PC-9 (cell line): ENCODE measurements around the gene ARHGAP44. TPM values are rescaled to one million over a fixed set of nuclear protein-coding genes. Genes with fewer than 3 reads are reported as not detected.

Experiments
- Bru-seq: library from RNA; stranded (reverse); fragments of 400-500 nt; gene quantifications from one replicate; lab custom pipeline; 2021; lab: Mats Ljungman, UMichigan
- BruChase-seq, 2 experiments: library from RNA; stranded (reverse); fragments of 400-500 nt; gene quantifications; one replicate each; lab custom pipeline; 2021; lab: Mats Ljungman, UMichigan
- BruUV-seq: library from RNA; stranded (reverse); fragments of 400-500 nt; replicated peaks from 2 replicates; lab custom pipeline; 2021; lab: Mats Ljungman, UMichigan
- CTCF ChIA-PET: fragments of 300-600 bp; sonication (Branson Sonifier 250); formaldehyde crosslinking; loops from one replicate; lab custom pipeline; 2022; ENCODE audit warnings: antibody characterized with exemption; lab: Charles Lee
- POLR2A ChIA-PET: fragments of 300-600 bp; sonication (Branson Sonifier 250); formaldehyde crosslinking; loops from one replicate; lab custom pipeline; 2022; ENCODE audit warnings: antibody characterized with exemption; ENCODE audit not compliant: unreplicated experiment; lab: Charles Lee
- DNase-seq, 2 experiments: peaks; one replicate each; pipeline versions ENCODE4 v3.0.0 to v3.0.0-alpha.2; 2015 to 2022; ENCODE audit warnings: mixed read lengths in 1 of 2
- H2AFZ ChIP-seq: fragments of 200-600 bp; sonication (generic); 2 replicates; pipeline ENCODE4 v1.8.1; 2017; ENCODE audit warnings: antibody characterized with exemption
- H3F3A ChIP-seq: fragments of 200-600 bp; sonication (generic); 2 replicates; pipeline ENCODE4 v1.8.1; 2017; ENCODE audit warnings: antibody characterized with exemption, mild to moderate bottlenecking, low read depth; ENCODE audit not compliant: insufficient read depth
- H3K27ac ChIP-seq: fragments of 200-600 bp; sonication (generic); 2 replicates; pipeline ENCODE4 v1.6.1; 2016; ENCODE audit warnings: mixed run types
- H3K27me3 ChIP-seq: fragments of 200-600 bp; sonication (generic); 2 replicates; pipeline ENCODE4 v1.6.1; 2016; ENCODE audit warnings: low read depth, mixed run types; ENCODE audit not compliant: insufficient read depth
- H3K36me3 ChIP-seq: fragments of 200-600 bp; sonication (generic); 2 replicates; pipeline ENCODE4 v1.6.1; 2016; ENCODE audit warnings: low read depth, mixed run types
- H3K4me1 ChIP-seq: fragments of 200-600 bp; sonication (generic); replicated peaks from 2 replicates; pipeline ENCODE4 v1.6.1; 2016; ENCODE audit warnings: mixed run types; ENCODE audit not compliant: insufficient read depth
- H3K4me2 ChIP-seq: fragments of 200-600 bp; sonication (generic); 2 replicates; pipeline ENCODE4 v1.6.1; 2017; ENCODE audit warnings: mixed run types
- H3K4me3 ChIP-seq: fragments of 200-600 bp; sonication (generic); 2 replicates; pipeline ENCODE4 v1.6.1; 2016; ENCODE audit warnings: mixed run types
- H3K79me2 ChIP-seq: fragments of 200-600 bp; sonication (generic); 2 replicates; pipeline ENCODE4 v1.6.1; 2017; ENCODE audit warnings: low read depth, mixed run types
- H3K9me2 ChIP-seq: fragments of 200-600 bp; sonication (generic); 2 replicates; pipeline ENCODE4 v1.8.1; 2017; ENCODE audit warnings: mild to moderate bottlenecking; ENCODE audit not compliant: insufficient read depth
- H3K9me3 ChIP-seq: fragments of 200-600 bp; sonication (generic); 2 replicates; pipeline ENCODE4 v1.8.1; 2016; ENCODE audit warnings: low read depth; ENCODE audit not compliant: insufficient read depth
- H4K20me1 ChIP-seq: fragments of 200-600 bp; sonication (generic); 2 replicates; pipeline ENCODE4 v1.8.1; 2017; ENCODE audit not compliant: insufficient read depth
- CTCF ChIP-seq: fragments of 200-600 bp; sonication (generic); conservative IDR thresholded peaks from 2 replicates; pipeline ENCODE4 v1.6.1; 2017; ENCODE audit warnings: mixed run types, antibody characterized with exemption, mild to moderate bottlenecking, moderate library complexity
- EZH2 ChIP-seq: fragments of 200-600 bp; sonication (generic); IDR thresholded peaks from 2 replicates; pipeline ENCODE4 v1.8.0; 2017; ENCODE audit warnings: antibody characterized with exemption, low read depth
- intact Hi-C: fragments of 100-400 bp; cut with micrococcal nuclease; formaldehyde crosslinking; loops from one replicate; pipeline ENCODE4 v1.10.0; 2022; ENCODE audit not compliant: unreplicated experiment
- long read RNA-seq: library from polyadenylated mRNA; stranded (forward); transcript quantifications from one replicate; pipeline ENCODE4 v2.0.0, GENCODE V29; 2022
- total RNA-seq: library from RNA; stranded (reverse); gene quantifications from 2 replicates; pipeline ENCODE4 v1.2.3, GENCODE V29; 2021

ARHGAP44 gene
- total RNA-seq (not detected in 2 replicates), Bru-seq, nascent RNA (percentile 5 among the genes with signal in this experiment), BruChase-seq, experiment 1, labeled RNA remaining after a 2-hour chase (percentile 3 among the genes with signal in this experiment), BruChase-seq, experiment 2, labeled RNA remaining after a 6-hour chase (percentile 3 among the genes with signal in this experiment)
- long read RNA-seq, full-length matches to known transcripts = 3 of 3 reads
- long read RNA-seq, partial matches to known transcripts = 0 of 3 reads
- long read RNA-seq, other reads (novel, unspliced or antisense) = 0 of 3 reads

- Histone ChIP-seq H4K20me1 (no peaks in the 10 kb centered on the region), H3K79me2 (no peaks in the 10 kb centered on the region), H3K4me1 (no peaks in the 10 kb centered on the region), H2AFZ (no peak within 1 kb of the TSS), H3K27me3 (peaks cover 10% of the 10 kb centered on the region), H3K27ac (no peak within 1 kb of the TSS), H3K4me3 (no peak within 1 kb of the TSS), H3F3A (no peaks in the 10 kb centered on the region), H3K9me2 (no peaks in the 10 kb centered on the region), H3K36me3 (no peaks in the 10 kb centered on the region), H3K9me3 (no peaks in the 10 kb centered on the region), H3K4me2 (no peak within 1 kb of the TSS)
- no peak for DNase-seq
- ChIA-PET POLR2A (no interaction called here), CTCF (no interaction called here)
- intact Hi-C loops = no loop called here
- no TSS peak for BruUV-seq
- no peak for TF ChIP-seq EZH2
- no peak for TF ChIP-seq CTCF
Observed at GRCh38 chr17:12789481-12790248, at the start of gene ARHGAP44. ARHGAP44 (plus strand) TSS chr17:12789498; CDS start chr17:12789839, 341 bp downstream.

- Histone ChIP-seq H3K4me3 (no peak overlapping the region), H3K27ac (no peak overlapping the region), H4K20me1 (no peaks in the 10 kb centered on the region), H3K27me3 (peaks cover 35% of the 10 kb centered on the region), H3K4me1 (no peaks in the 10 kb centered on the region), H3K4me2 (no peak overlapping the region), H3F3A (no peaks in the 10 kb centered on the region), H3K9me3 (no peaks in the 10 kb centered on the region), H2AFZ (no peak overlapping the region), H3K79me2 (no peaks in the 10 kb centered on the region), H3K9me2 (no peaks in the 10 kb centered on the region), H3K36me3 (no peaks in the 10 kb centered on the region)
- no peak for TF ChIP-seq CTCF
- TF ChIP-seq EZH2 = no peak
- POLR2A ChIA-PET = no interaction called here
- no TSS peak for BruUV-seq
- intact Hi-C loops = no loop called here
- CTCF ChIA-PET = no interaction called here
- DNase-seq = no peak
Observed at GRCh38 chr17:12739500-12739899, 49.8 kb upstream of the ARHGAP44 start.

GRCh38 chr17:12743046-12743445 lies 46.3 kb upstream of the ARHGAP44 start:
- Histone ChIP-seq H3K36me3 (no peaks in the 10 kb centered on the region), H3K4me1 (no peaks in the 10 kb centered on the region), H4K20me1 (no peaks in the 10 kb centered on the region), H3K27me3 (peaks cover 25% of the 10 kb centered on the region), H2AFZ (no peak overlapping the region), H3K79me2 (no peaks in the 10 kb centered on the region), H3K27ac (no peak overlapping the region), H3F3A (no peaks in the 10 kb centered on the region), H3K4me3 (no peak overlapping the region), H3K9me2 (no peaks in the 10 kb centered on the region), H3K4me2 (no peak overlapping the region), H3K9me3 (no peaks in the 10 kb centered on the region)
- TF ChIP-seq CTCF (no peak), EZH2 (no peak)
- ChIA-PET POLR2A (no interaction called here), CTCF (no interaction called here)
- DNase-seq = no peak
- intact Hi-C loops = loop anchor here (5.0 kb wide), 1 partner anchor 486 kb away; no protein-coding TSS in a partner anchor
- BruUV-seq = no TSS peak
